ENCODE measurements around the gene STIM1. TPM values are rescaled to one million over a fixed set of nuclear protein-coding genes. Genes with fewer than 3 reads are reported as not detected.

The STIM1 gene
- total RNA-seq, 1 donor from 2014 or later: 9.6 TPM

GRCh38 chr11:4065601-4066377, 210.3 kb downstream of the STIM1 start:
- H3K9me3 Mint-ChIP-seq (ENCODE audit: unreplicated experiment): no peaks in the 10 kb centered on the region
- no peak overlapping the region for H3K4me3 Mint-ChIP-seq (ENCODE audit: unreplicated experiment)
- TF ChIP-seq CTCF (IDR thresholded peaks at IDR 0.05; ENCODE audit: partially characterized antibody, unreplicated experiment): no peak
- H3K4me1 Mint-ChIP-seq (ENCODE audit: low read depth, unreplicated experiment): no peaks in the 10 kb centered on the region
- no peaks in the 10 kb centered on the region for H3K27me3 Mint-ChIP-seq (ENCODE audit: unreplicated experiment)
- no peaks in the 10 kb centered on the region for H3K36me3 Mint-ChIP-seq (ENCODE audit: unreplicated experiment)
- DNase-seq: no peak
- H3K27ac Mint-ChIP-seq (ENCODE audit: unreplicated experiment): no peak overlapping the region

- H3K4me1 Mint-ChIP-seq (ENCODE audit: low read depth, unreplicated experiment): no peaks in the 10 kb centered on the region
- TF ChIP-seq CTCF (IDR thresholded peaks at IDR 0.05; ENCODE audit: partially characterized antibody, unreplicated experiment): no peak
- H3K9me3 Mint-ChIP-seq (ENCODE audit: unreplicated experiment): no peaks in the 10 kb centered on the region
- H3K27me3 Mint-ChIP-seq (ENCODE audit: unreplicated experiment): no peaks in the 10 kb centered on the region
- H3K27ac Mint-ChIP-seq (ENCODE audit: unreplicated experiment): no peak overlapping the region
- H3K4me3 Mint-ChIP-seq (ENCODE audit: unreplicated experiment): no peak overlapping the region
- no peak for DNase-seq
- no peaks in the 10 kb centered on the region for H3K36me3 Mint-ChIP-seq (ENCODE audit: unreplicated experiment)
Measured at GRCh38 chr11:4066910-4067309, 211.4 kb downstream of the STIM1 start.

GRCh38 chr11:4068962-4069361, 213.5 kb downstream of the STIM1 start:
- H3K27ac Mint-ChIP-seq (ENCODE audit: unreplicated experiment): no peak overlapping the region
- no peaks in the 10 kb centered on the region for H3K4me1 Mint-ChIP-seq (ENCODE audit: low read depth, unreplicated experiment)
- TF ChIP-seq CTCF (IDR thresholded peaks at IDR 0.05; ENCODE audit: partially characterized antibody, unreplicated experiment): no peak
- DNase-seq: no peak
- no peaks in the 10 kb centered on the region for H3K27me3 Mint-ChIP-seq (ENCODE audit: unreplicated experiment)
- no peaks in the 10 kb centered on the region for H3K9me3 Mint-ChIP-seq (ENCODE audit: unreplicated experiment)
- no peaks in the 10 kb centered on the region for H3K36me3 Mint-ChIP-seq (ENCODE audit: unreplicated experiment)
- H3K4me3 Mint-ChIP-seq (ENCODE audit: unreplicated experiment): no peak overlapping the region

- no peak for DNase-seq
- Mint-ChIP-seq H3K36me3 (ENCODE audit: unreplicated experiment) (no peaks in the 10 kb centered on the region), H3K4me1 (ENCODE audit: low read depth, unreplicated experiment) (no peaks in the 10 kb centered on the region), H3K4me3 (ENCODE audit: unreplicated experiment) (no peak overlapping the region), H3K9me3 (ENCODE audit: unreplicated experiment) (no peaks in the 10 kb centered on the region), H3K27ac (ENCODE audit: unreplicated experiment) (no peak overlapping the region), H3K27me3 (ENCODE audit: unreplicated experiment) (no peaks in the 10 kb centered on the region)
- TF ChIP-seq CTCF (IDR thresholded peaks at IDR 0.05; ENCODE audit: partially characterized antibody, unreplicated experiment): no peak
Measured at GRCh38 chr11:4071325-4071724, 215.9 kb downstream of the STIM1 start.

GRCh38 chr11:4071914-4072313, 216.4 kb downstream of the STIM1 start:
- H3K36me3 Mint-ChIP-seq (ENCODE audit: unreplicated experiment): no peaks in the 10 kb centered on the region
- no peak for DNase-seq
- H3K4me1 Mint-ChIP-seq (ENCODE audit: low read depth, unreplicated experiment): no peaks in the 10 kb centered on the region
- no peaks in the 10 kb centered on the region for H3K27me3 Mint-ChIP-seq (ENCODE audit: unreplicated experiment)
- H3K4me3 Mint-ChIP-seq (ENCODE audit: unreplicated experiment): no peak overlapping the region
- H3K27ac Mint-ChIP-seq (ENCODE audit: unreplicated experiment): no peak overlapping the region
- H3K9me3 Mint-ChIP-seq (ENCODE audit: unreplicated experiment): no peaks in the 10 kb centered on the region
- no peak for TF ChIP-seq CTCF (IDR thresholded peaks at IDR 0.05; ENCODE audit: partially characterized antibody, unreplicated experiment)
